ENCODE results near the gene PP2D1.
"Not testable (repeated sequence)": the region's sequence is repeated elsewhere in the genome, so short reads cannot be mapped to it uniquely, and the experiment has no call there.

The PP2D1 gene

GRCh38 chr3:20038699-20039465 is 26.8 kb upstream of the PP2D1 start:
- Histone ChIP-seq H3K9me3 (ENCODE audit: insufficient read depth, low read length) (no peaks in the 10 kb centered on the region), H3K79me2 (ENCODE audit: low read length) (peaks cover 6% of the 10 kb centered on the region), H3K27ac (ENCODE audit: low read length) (peak overlapping the region; percentile 76), H3K4me1 (ENCODE audit: low read length) (peaks cover 24% of the 10 kb centered on the region), H3K36me3 (replicated peaks; ENCODE audit: low read depth, low read length) (no peaks in the 10 kb centered on the region), H3K27me3 (ENCODE audit: low read depth, low read length) (no peaks in the 10 kb centered on the region), H3K9ac (ENCODE audit: low read length) (peak overlapping the region; percentile 84), H2AFZ (ENCODE audit: low read depth, low read length) (peak overlapping the region; percentile 89), H3K4me2 (ENCODE audit: low read length) (peak overlapping the region; percentile 88), H3K4me3 (ENCODE audit: low read length) (peak overlapping the region; percentile 80), H4K20me1 (ENCODE audit: insufficient read depth, low read length) (peaks cover 9% of the 10 kb centered on the region; the same call in 1 of the 2 replicates)
- TF ChIP-seq EZH2phosphoT487 (IDR thresholded peaks at IDR 0.05; ENCODE audit: low read depth) (no peak), CTCF (IDR thresholded peaks at IDR 0.05; ENCODE audit: low read depth, low read length) (no peak)

GRCh38 chr3:20037255-20037996 is 25.4 kb upstream of the PP2D1 start:
- no peaks in the 10 kb centered on the region for H3K27me3 ChIP-seq (ENCODE audit: low read depth, low read length)
- peaks cover 9% of the 10 kb centered on the region; the same call in 1 of the 2 replicates for H4K20me1 ChIP-seq (ENCODE audit: insufficient read depth, low read length)
- H3K9ac ChIP-seq (ENCODE audit: low read length), result no peak overlapping the region
- no peak for TF ChIP-seq EZH2phosphoT487 (IDR thresholded peaks at IDR 0.05; ENCODE audit: low read depth)
- TF ChIP-seq CTCF (IDR thresholded peaks at IDR 0.05; ENCODE audit: low read depth, low read length), result peak; percentile 14; the same call in 1 of the 2 replicates
- no peak overlapping the region for H2AFZ ChIP-seq (ENCODE audit: low read depth, low read length)
- peaks cover 14% of the 10 kb centered on the region for H3K4me1 ChIP-seq (ENCODE audit: low read length)
- H3K4me2 ChIP-seq (ENCODE audit: low read length), result no peak overlapping the region
- no peak overlapping the region for H3K4me3 ChIP-seq (ENCODE audit: low read length)
- 0 out of 2 replicates have a peak, but pooled peaks cover 3% of the 10 kb centered on the region for H3K79me2 ChIP-seq (ENCODE audit: low read length)
- H3K9me3 ChIP-seq (ENCODE audit: insufficient read depth, low read length), result no peaks in the 10 kb centered on the region
- no peaks in the 10 kb centered on the region for H3K36me3 ChIP-seq (replicated peaks; ENCODE audit: low read depth, low read length)
- H3K27ac ChIP-seq (ENCODE audit: low read length), result no peak overlapping the region

- no peak overlapping the region for H3K4me2 ChIP-seq (ENCODE audit: low read length)
- no peak overlapping the region for H3K4me3 ChIP-seq (ENCODE audit: low read length)
- no peak overlapping the region for H3K9ac ChIP-seq (ENCODE audit: low read length)
- H3K27ac ChIP-seq (ENCODE audit: low read length), result no peak overlapping the region
- no peaks in the 10 kb centered on the region for H3K79me2 ChIP-seq (ENCODE audit: low read length)
- peaks cover 8% of the 10 kb centered on the region for H3K4me1 ChIP-seq (ENCODE audit: low read length)
- no peak overlapping the region for H2AFZ ChIP-seq (ENCODE audit: low read depth, low read length)
- H3K36me3 ChIP-seq (replicated peaks; ENCODE audit: low read depth, low read length), result no peaks in the 10 kb centered on the region
- no peaks in the 10 kb centered on the region for H3K27me3 ChIP-seq (ENCODE audit: low read depth, low read length)
- no peaks in the 10 kb centered on the region for H3K9me3 ChIP-seq (ENCODE audit: insufficient read depth, low read length)
- H4K20me1 ChIP-seq (ENCODE audit: insufficient read depth, low read length), result no peaks in the 10 kb centered on the region
- TF ChIP-seq CTCF (IDR thresholded peaks at IDR 0.05; ENCODE audit: low read depth, low read length), result no peak
- TF ChIP-seq EZH2phosphoT487 (IDR thresholded peaks at IDR 0.05; ENCODE audit: low read depth), result no peak
Observed at GRCh38 chr3:20035019-20035418, 23.0 kb upstream of the PP2D1 start.

- not testable (repeated sequence) for H3K4me3 ChIP-seq (ENCODE audit: low read length); H4K20me1 ChIP-seq (ENCODE audit: insufficient read depth, low read length); H3K9ac ChIP-seq (ENCODE audit: low read length); H3K27me3 ChIP-seq (ENCODE audit: low read depth, low read length); H3K9me3 ChIP-seq (ENCODE audit: insufficient read depth, low read length); H3K27ac ChIP-seq (ENCODE audit: low read length); H2AFZ ChIP-seq (ENCODE audit: low read depth, low read length); H3K36me3 ChIP-seq (replicated peaks; ENCODE audit: low read depth, low read length); H3K4me2 ChIP-seq (ENCODE audit: low read length); H3K79me2 ChIP-seq (ENCODE audit: low read length); H3K4me1 ChIP-seq (ENCODE audit: low read length)
Observed at GRCh38 chr3:20031939-20032338, 19.9 kb upstream of the PP2D1 start.
